AG04449 (cell line): ENCODE measurements around the gene USF2.

ENCODE experiments used
- CTCF ChIA-PET: fragments of 350-600 bp; formaldehyde crosslinking; extraction: SDS; loops from one replicate; lab custom pipeline; 2021; ENCODE audit warnings: antibody characterized with exemption; lab: Yijun Ruan, JAX
- POLR2A ChIA-PET: fragments of 400-600, 350-600 bp; formaldehyde crosslinking; extraction: SDS; loops from one replicate; lab custom pipeline; 2020; ENCODE audit warnings: antibody characterized with exemption, inconsistent platforms; lab: Yijun Ruan, JAX
- DNase-seq: peaks from one replicate; pipeline ENCODE4 v3.0.0-alpha.2; 2010; ENCODE audit warnings: low read depth, low spot score
- H3K4me3 ChIP-seq: 2 replicates; pipeline ENCODE4 v1.5.1; 2011; ENCODE audit warnings: low read depth, mild to moderate bottlenecking, control low read depth, low read length
- CTCF ChIP-seq: IDR thresholded peaks from one replicate; pipeline ENCODE4 v1.5.1; 2011; ENCODE audit warnings: mild to moderate bottlenecking, moderate library complexity, low read length, control low read depth, inconsistent platforms; ENCODE audit not compliant: insufficient read depth; ENCODE audit errors: missing control alignments

The USF2 gene

GRCh38 chr19:35256566-35256965 is 12.2 kb upstream of the USF2 start:
- POLR2A ChIA-PET = no interaction called here
- DNase-seq = no peak
- CTCF ChIA-PET = no interaction called here
- H3K4me3 ChIP-seq = no peak overlapping the region
- no peak for TF ChIP-seq CTCF

DNA sequence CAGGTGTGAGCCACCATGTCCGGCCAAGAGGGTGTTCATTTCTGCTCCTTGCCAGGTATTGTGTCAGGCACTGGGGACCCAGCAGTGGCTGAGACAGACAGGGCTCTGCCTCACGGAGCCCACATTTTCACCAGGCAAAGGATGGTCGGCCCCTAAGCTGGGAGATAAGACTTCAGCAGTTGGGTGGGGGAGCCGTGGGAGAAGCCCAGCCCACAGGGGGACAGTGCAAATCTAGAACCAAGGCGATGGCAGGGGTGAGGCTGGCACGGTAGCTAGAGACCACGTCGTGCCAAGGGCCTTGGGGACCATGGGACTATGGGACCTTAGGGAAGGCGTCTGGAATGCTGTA is 11.7 kb upstream of the USF2 start:
- TF ChIP-seq CTCF = no peak
- DNase-seq = no peak
- H3K4me3 ChIP-seq = no peak overlapping the region
- ChIA-PET POLR2A (no interaction called here), CTCF (no interaction called here)

- no peak for TF ChIP-seq CTCF
- ChIA-PET CTCF (interaction anchor here (1.2 to 1.5 kb wide), 2 partner anchors 118 to 194 kb away, joined by 3 read pairs; partner anchors contain the start of gene FXYD7), POLR2A (no interaction called here)
- H3K4me3 ChIP-seq = no peak overlapping the region
- no peak for DNase-seq
Measured at GRCh38 chr19:35260694-35261304, 8.0 kb upstream of the USF2 start.

DNA sequence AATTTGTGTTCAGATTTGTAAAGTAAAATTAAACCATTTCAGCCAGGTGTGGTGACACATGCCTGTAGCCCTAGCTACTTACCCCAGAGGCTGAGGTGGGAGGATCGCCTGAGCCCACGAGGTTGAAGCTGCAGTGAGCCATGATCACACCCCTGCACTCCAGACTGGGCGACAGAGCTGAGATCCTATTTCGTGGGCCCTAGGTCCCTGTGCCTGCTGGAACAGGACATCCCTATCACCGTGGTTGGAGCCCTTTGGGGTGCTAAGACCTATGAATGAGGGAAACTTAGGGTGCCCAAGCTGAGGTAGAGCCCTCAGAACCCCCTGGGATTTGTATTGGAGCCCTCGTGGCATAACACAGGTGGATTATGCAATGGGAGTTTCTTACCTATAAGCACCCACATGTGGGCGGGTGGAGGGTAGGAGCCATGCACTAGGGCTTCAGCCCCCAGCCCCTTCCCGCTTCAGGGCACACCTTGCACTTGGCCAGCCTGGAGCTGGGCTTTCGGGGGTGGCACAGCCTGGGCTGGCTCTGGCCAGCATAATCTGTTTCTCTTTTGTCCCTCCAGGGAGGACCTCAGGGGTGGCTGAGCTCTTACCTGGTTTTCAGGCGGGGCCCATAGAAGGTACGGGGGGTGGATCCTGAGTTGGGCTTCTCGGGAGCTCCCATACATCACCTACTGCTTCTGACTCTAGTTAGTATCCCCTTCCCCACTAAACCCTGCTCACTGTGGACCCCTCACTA is 7.2 kb upstream of the USF2 start:
- no peak overlapping the region for H3K4me3 ChIP-seq
- CTCF ChIA-PET = interaction anchor here (1.5 kb wide), 1 partner anchor 119 kb away, joined by 3 read pairs; the partner anchor contains the start of gene FXYD7
- POLR2A ChIA-PET = no interaction called here
- TF ChIP-seq CTCF = no peak
- no peak for DNase-seq

GRCh38 chr19:35262101-35262761 is 6.5 kb upstream of the USF2 start:
- no peak overlapping the region for H3K4me3 ChIP-seq
- no peak for TF ChIP-seq CTCF
- POLR2A ChIA-PET = no interaction called here
- no peak for DNase-seq
- CTCF ChIA-PET = interaction anchor here (0.9 to 1.5 kb wide), 2 partner anchors 120 to 195 kb away, joined by 3 read pairs; partner anchors contain the start of gene FXYD7
